HepG2 (cell line): ENCODE measurements around the gene NR1I2. TPM values are rescaled to one million over a fixed set of nuclear protein-coding genes. Genes with fewer than 3 reads are reported as not detected.

ENCODE experiments used
- ATAC-seq: fragments of 200-7000 bp; cut with Tn5 transposase; 3 replicates; pipeline ENCODE4 v1.9.1; 2020; ENCODE audit warnings: mild to moderate bottlenecking, moderate library complexity
- BruUV-seq: library from RNA; stranded (reverse); fragments of 400-500 nt; replicated peaks from 2 replicates; lab custom pipeline; 2021; lab: Mats Ljungman, UMichigan
- CTCF ChIA-PET: fragments of 300-600 bp; formaldehyde crosslinking; extraction: SDS; loops from one replicate; lab custom pipeline; 2021; ENCODE audit warnings: low total read pairs, inconsistent platforms, low intra/inter-chr PET ratio; lab: Yijun Ruan, JAX
- POLR2A ChIA-PET: fragments of 350-600 bp; sonication (Branson Sonifier 250); formaldehyde crosslinking; loops from one replicate; lab custom pipeline; 2020; ENCODE audit warnings: antibody characterized with exemption, inconsistent platforms; lab: Yijun Ruan, JAX
- DNase-seq: peaks from one replicate; pipeline ENCODE4 v3.0.0-alpha.2; 2015; ENCODE audit warnings: low spot score
- FAIRE-seq: peaks from 3 replicates; lab custom pipeline; 2011; peaks lifted over from hg19 to GRCh38; lab: Jason Lieb, UNC
- H2AFZ ChIP-seq: one replicate; pipeline ENCODE4 v1.6.1; 2011; ENCODE audit warnings: low read length, inconsistent platforms
- H3K27ac ChIP-seq: fragments of 300-600 bp; 3 replicates; pipeline ENCODE4 v1.8.0; 2011; ENCODE audit warnings: mixed run types, mild to moderate bottlenecking, mixed read lengths, low read length, inconsistent platforms; ENCODE audit not compliant: insufficient read depth; ENCODE audit errors: extremely low read length
- H3K27me3 ChIP-seq, 2 experiments: fragments of 200-600 bp in 1 of 2; 2 replicates in 1 of 2; 3 replicates in 1 of 2; pipeline versions ENCODE4 v1.6.0 to v1.8.0; 2011; ENCODE audit warnings: low read length in 2 of 2, mild to moderate bottlenecking in 2 of 2, moderate library complexity in 2 of 2, inconsistent platforms in 1 of 2; ENCODE audit not compliant: insufficient read depth in 2 of 2, control insufficient read depth in 1 of 2
- H3K36me3 ChIP-seq, 2 experiments: fragments of 200-600 bp in 1 of 2; replicated peaks in 1 of 2; 2 replicates in 1 of 2; 3 replicates in 1 of 2; pipeline versions ENCODE4 v1.5.1 to v1.8.0; 2011; ENCODE audit warnings: low read length in 2 of 2, inconsistent platforms in 1 of 2; ENCODE audit not compliant: insufficient read depth in 2 of 2, control insufficient read depth in 1 of 2
- H3K4me1 ChIP-seq: 2 replicates; pipeline ENCODE4 v1.5.1; 2012; ENCODE audit warnings: low read length, inconsistent platforms; ENCODE audit not compliant: insufficient read depth
- H3K4me2 ChIP-seq: 2 replicates; pipeline ENCODE4 v1.6.0; 2011; ENCODE audit warnings: low read depth, low read length, inconsistent platforms
- H3K4me3 ChIP-seq, 3 experiments: fragments of 200-600 bp in 1 of 3; sonication (generic), shearing (Covaris generic) in 1 of 3; replicated peaks in 1 of 3; 2 replicates each; pipeline ENCODE4 v1.5.1; 2011 to 2016; ENCODE audit warnings: low read length in 3 of 3, inconsistent platforms in 2 of 3, low read depth in 2 of 3, mild to moderate bottlenecking in 2 of 3, control low read depth in 1 of 3, mixed read lengths in 1 of 3; ENCODE audit not compliant: insufficient read depth in 1 of 3
- H3K79me2 ChIP-seq: one replicate; pipeline ENCODE4 v1.6.1; 2011; ENCODE audit warnings: low read length, inconsistent platforms; ENCODE audit not compliant: insufficient read depth
- H3K9ac ChIP-seq: 2 replicates; pipeline ENCODE4 v1.6.0; 2011; ENCODE audit warnings: mild to moderate bottlenecking, low read depth, low read length, inconsistent platforms; ENCODE audit not compliant: insufficient read depth
- H3K9me3 ChIP-seq: 2 replicates; pipeline ENCODE4 v1.5.1; 2012; ENCODE audit warnings: mild to moderate bottlenecking, low read length
- H4K20me1 ChIP-seq: 2 replicates; pipeline ENCODE4 v1.6.0; 2011; ENCODE audit warnings: inconsistent platforms, mild to moderate bottlenecking, low read length, moderate library complexity; ENCODE audit not compliant: insufficient read depth
- CBFB ChIP-seq: sonication (generic); formaldehyde crosslinking; IDR thresholded peaks from 2 replicates; pipeline ENCODE4 v1.4.0; 2020; ENCODE audit warnings: missing genetic modification reagents
- CCAR2 ChIP-seq: fragments of 200-400 bp; formaldehyde crosslinking; optimal IDR thresholded peaks from 2 replicates; pipeline ENCODE3; 2018; ENCODE audit warnings: low read depth, mild to moderate bottlenecking, low read length, moderate library complexity
- NFE2L2 ChIP-seq: fragments of 150-350 bp; IDR thresholded peaks from 2 replicates; pipeline ENCODE4 v1.6.1; 2014; ENCODE audit warnings: low read length
- PHF8 ChIP-seq: sonication (generic); formaldehyde crosslinking; IDR thresholded peaks from 2 replicates; pipeline ENCODE4 v1.5.0; 2020; ENCODE audit warnings: missing genetic modification reagents
- RBFOX2 ChIP-seq: fragments of 200-400 bp; formaldehyde crosslinking; IDR thresholded peaks from 2 replicates; pipeline ENCODE4 v1.6.1; 2017; ENCODE audit warnings: low read depth, mild to moderate bottlenecking, low read length
- REPIN1 ChIP-seq: sonication (generic); formaldehyde crosslinking; IDR thresholded peaks from 2 replicates; pipeline ENCODE4 v1.8.0; 2022; ENCODE audit warnings: missing genetic modification reagents, low read depth, mild to moderate bottlenecking, borderline replicate concordance
- SIN3A ChIP-seq: IDR thresholded peaks from 2 replicates; pipeline ENCODE4 v1.6.1; 2011; ENCODE audit warnings: low read depth, mild to moderate bottlenecking, control low read depth, low read length, borderline replicate concordance
- ZNF224 ChIP-seq: sonication (generic); formaldehyde crosslinking; IDR thresholded peaks from 2 replicates; pipeline ENCODE4 v1.5.0; 2020; ENCODE audit warnings: mild to moderate bottlenecking, missing genetic modification reagents
- ZNF513 ChIP-seq: sonication (generic); formaldehyde crosslinking; conservative IDR thresholded peaks from 2 replicates; pipeline ENCODE4 v1.5.0; 2020; ENCODE audit warnings: missing genetic modification reagents
- ZNF660 ChIP-seq: sonication (generic); formaldehyde crosslinking; IDR thresholded peaks from 2 replicates; pipeline ENCODE4 v1.5.1; 2020; ENCODE audit warnings: mild to moderate bottlenecking, low read depth, missing genetic modification reagents, borderline replicate concordance
- ZNF672 ChIP-seq: sonication (generic); formaldehyde crosslinking; IDR thresholded peaks from 2 replicates; pipeline ENCODE4 v1.8.1; 2022; ENCODE audit warnings: missing genetic modification reagents
- ZXDC ChIP-seq: sonication (generic); formaldehyde crosslinking; IDR thresholded peaks from 2 replicates; pipeline ENCODE4 v1.5.0; 2020; ENCODE audit warnings: mild to moderate bottlenecking, missing genetic modification reagents
- WGBS: methylation state at CpG from one replicate; pipeline ENCODE4 v1.1.6; 2017; ENCODE audit warnings: low lambda C conversion rate; 5-methylcytosine and 5-hydroxymethylcytosine counted together
- in situ Hi-C: cut with HindIII; loops from 2 replicates; pipeline ENCODE4 v1.10.0; 2017; ENCODE audit warnings: low pct_unique_long_range_greater_than_20kb; ENCODE audit not compliant: extremely low pct_ligation_motif_present
- intact Hi-C: fragments of 100-400 bp; cut with micrococcal nuclease; formaldehyde crosslinking; loops from one replicate; pipeline ENCODE4 v1.10.0; 2022; ENCODE audit not compliant: unreplicated experiment
- polyA plus RNA-seq, 8 experiments: library from polyadenylated mRNA; depleted of rRNA in 3 of 8; stranded (reverse) in 7 of 8; unstranded in 1 of 8; fragments of >200 nt; fragmentation: Illumina TruSeq in 4 of 8; extraction: Trizol in 4 of 8; gene quantifications; 2 replicates each; pipeline versions ENCODE4 v1.2.1 to v1.2.3, GENCODE V29; 2011 to 2016; ENCODE audit warnings: low read depth in 4 of 8, missing spikeins in 1 of 8, mixed read lengths in 1 of 8; ENCODE audit not compliant: insufficient read depth in 1 of 8
- total RNA-seq, 5 experiments: library from RNA; depleted of rRNA; stranded (reverse); fragments of >200 nt; fragmentation: Illumina TruSeq; extraction: Trizol; gene quantifications; 2 replicates each; pipeline ENCODE4 v1.2.3, GENCODE V29; 2016; ENCODE audit warnings: low read depth in 1 of 5

Gene NR1I2
- total and polyA plus RNA-seq, 2 of the 13 experiments (the other 11 are each of a cell fraction or from before 2014, with no cell fraction given) = 8.8 to 13.4 TPM

GRCh38 chr3:119834754-119835370 is 53.0 kb downstream of the NR1I2 start:
- no peak overlapping the region for H3K9ac ChIP-seq

More at GRCh38 chr3:119834754-119835370, 53.0 kb downstream of the NR1I2 start:
- no peaks in the 10 kb centered on the region for H3K27me3 ChIP-seq
- no peak overlapping the region for H3K4me3 ChIP-seq
- H3K4me1 ChIP-seq = no peaks in the 10 kb centered on the region
- WGBS = 99% methylated on average over 2 of the region's 2 CpGs
- no peak overlapping the region for H3K27ac ChIP-seq
- intact Hi-C loops = no loop called here
- no peak for DNase-seq
- no peak for TF ChIP-seq PHF8 (CRISPR knock-in tag)
- no peak for TF ChIP-seq SIN3A
- TF ChIP-seq REPIN1 (CRISPR knock-in tag) = no peak
- TF ChIP-seq ZNF513 (CRISPR knock-in tag) = no peak
- no peak for TF ChIP-seq ZNF672 (CRISPR knock-in tag)
- TF ChIP-seq CBFB (CRISPR knock-in tag) = no peak
- TF ChIP-seq ZNF660 (CRISPR knock-in tag) = no peak
- no peak for TF ChIP-seq ZNF224 (CRISPR knock-in tag)
- TF ChIP-seq RBFOX2 = no peak
- TF ChIP-seq CCAR2 = no peak
- TF ChIP-seq NFE2L2 = no peak
- TF ChIP-seq ZXDC (CRISPR knock-in tag) = no peak
- TF ChIP-seq, all 625 proteins: peak for 0
- Histone ChIP-seq H4K20me1 (no peaks in the 10 kb centered on the region), H3K9me3 (no peaks in the 10 kb centered on the region), H3K79me2 (no peaks in the 10 kb centered on the region), H3K4me2 (no peak overlapping the region), H2AFZ (no peak overlapping the region), H3K36me3 (peaks cover 0 to 6% of the 10 kb centered on the region in 2 experiments; a peak in 1 of 5 replicates)
- ChIA-PET CTCF (no interaction called here), POLR2A (no interaction called here)
- ATAC-seq (no peak), FAIRE-seq (no peak)
- in situ Hi-C loops = no loop called here
- BruUV-seq = no TSS peak
